Measurements from ENCODE around the gene MPND. TPM values are rescaled to one million over a fixed set of nuclear protein-coding genes. Genes with fewer than 3 reads are reported as not detected.

Gene MPND
- total RNA-seq, 1 experiment from 2014 or later: 7.2 TPM

DNA sequence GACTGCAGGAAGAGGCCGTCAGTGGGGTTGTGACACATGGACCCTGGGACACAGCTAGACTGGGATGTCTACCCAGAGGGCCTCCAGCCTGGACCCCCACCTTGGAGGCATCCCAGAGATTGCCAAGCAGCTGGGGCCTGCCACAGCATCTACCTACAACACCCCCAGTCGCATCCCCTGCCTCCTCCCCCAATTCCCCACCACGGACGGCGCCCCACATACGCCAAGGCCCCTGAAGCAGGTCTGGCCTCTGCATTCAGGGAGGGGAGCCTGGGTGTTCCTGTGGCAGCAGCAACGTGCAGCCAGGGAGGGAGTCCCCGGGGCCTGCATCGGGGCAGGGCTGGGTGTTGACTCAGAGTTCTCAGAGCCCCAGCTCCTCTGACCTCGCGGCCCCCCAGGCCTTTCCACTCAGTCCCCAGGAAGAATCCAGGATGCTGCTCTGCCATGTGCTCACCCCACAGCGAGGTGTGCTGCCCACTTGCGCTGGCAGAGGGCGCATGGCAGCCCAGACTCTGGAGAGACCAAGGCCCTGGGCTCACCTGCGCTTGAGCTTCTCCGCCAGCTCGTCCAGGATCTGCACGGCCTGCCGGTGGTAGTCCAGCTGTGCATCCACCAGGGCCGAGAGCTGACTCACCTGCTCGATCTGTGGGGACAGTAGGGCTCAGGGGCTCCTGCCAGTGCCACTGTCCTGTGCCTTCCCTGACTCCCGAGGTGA, 19.6 kb downstream of the MPND start:
- ChIA-PET POLR2A (interaction anchor here (1.0 to 1.2 kb wide), 2 partner anchors 13 to 20 kb away, joined by 4 read pairs; partner anchors contain the start of gene MPND), CTCF (interaction anchor here (1.6 to 2.9 kb wide), 2 partner anchors 10 to 12 kb away, joined by 7 to 12 read pairs; no protein-coding TSS in a partner anchor)
- Mint-ChIP-seq H3K36me3 (ENCODE audit: insufficient read depth, unreplicated experiment) (peaks cover 58% of the 10 kb centered on the region), H3K4me1 (ENCODE audit: insufficient read depth, unreplicated experiment) (no peaks in the 10 kb centered on the region), H3K4me3 (ENCODE audit: unreplicated experiment) (no peak overlapping the region), H3K9me3 (ENCODE audit: unreplicated experiment) (no peaks in the 10 kb centered on the region), H3K27ac (ENCODE audit: low read depth, unreplicated experiment) (no peak overlapping the region), H3K27me3 (ENCODE audit: insufficient read depth, unreplicated experiment) (no peaks in the 10 kb centered on the region)
- intact Hi-C loops (cut with micrococcal nuclease): no loop called here
- DNase-seq (ENCODE audit: unreplicated experiment): peak; percentile 27
- TF ChIP-seq, protein P1, sequence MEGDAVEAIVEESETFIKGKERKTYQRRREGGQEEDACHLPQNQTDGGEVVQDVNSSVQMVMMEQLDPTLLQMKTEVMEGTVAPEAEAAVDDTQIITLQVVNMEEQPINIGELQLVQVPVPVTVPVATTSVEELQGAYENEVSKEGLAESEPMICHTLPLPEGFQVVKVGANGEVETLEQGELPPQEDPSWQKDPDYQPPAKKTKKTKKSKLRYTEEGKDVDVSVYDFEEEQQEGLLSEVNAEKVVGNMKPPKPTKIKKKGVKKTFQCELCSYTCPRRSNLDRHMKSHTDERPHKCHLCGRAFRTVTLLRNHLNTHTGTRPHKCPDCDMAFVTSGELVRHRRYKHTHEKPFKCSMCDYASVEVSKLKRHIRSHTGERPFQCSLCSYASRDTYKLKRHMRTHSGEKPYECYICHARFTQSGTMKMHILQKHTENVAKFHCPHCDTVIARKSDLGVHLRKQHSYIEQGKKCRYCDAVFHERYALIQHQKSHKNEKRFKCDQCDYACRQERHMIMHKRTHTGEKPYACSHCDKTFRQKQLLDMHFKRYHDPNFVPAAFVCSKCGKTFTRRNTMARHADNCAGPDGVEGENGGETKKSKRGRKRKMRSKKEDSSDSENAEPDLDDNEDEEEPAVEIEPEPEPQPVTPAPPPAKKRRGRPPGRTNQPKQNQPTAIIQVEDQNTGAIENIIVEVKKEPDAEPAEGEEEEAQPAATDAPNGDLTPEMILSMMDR (IDR thresholded peaks at IDR 0.05; ENCODE audit: unreplicated experiment): peak; percentile 24
- no TSS peak for BruUV-seq (replicated peaks)

DNA sequence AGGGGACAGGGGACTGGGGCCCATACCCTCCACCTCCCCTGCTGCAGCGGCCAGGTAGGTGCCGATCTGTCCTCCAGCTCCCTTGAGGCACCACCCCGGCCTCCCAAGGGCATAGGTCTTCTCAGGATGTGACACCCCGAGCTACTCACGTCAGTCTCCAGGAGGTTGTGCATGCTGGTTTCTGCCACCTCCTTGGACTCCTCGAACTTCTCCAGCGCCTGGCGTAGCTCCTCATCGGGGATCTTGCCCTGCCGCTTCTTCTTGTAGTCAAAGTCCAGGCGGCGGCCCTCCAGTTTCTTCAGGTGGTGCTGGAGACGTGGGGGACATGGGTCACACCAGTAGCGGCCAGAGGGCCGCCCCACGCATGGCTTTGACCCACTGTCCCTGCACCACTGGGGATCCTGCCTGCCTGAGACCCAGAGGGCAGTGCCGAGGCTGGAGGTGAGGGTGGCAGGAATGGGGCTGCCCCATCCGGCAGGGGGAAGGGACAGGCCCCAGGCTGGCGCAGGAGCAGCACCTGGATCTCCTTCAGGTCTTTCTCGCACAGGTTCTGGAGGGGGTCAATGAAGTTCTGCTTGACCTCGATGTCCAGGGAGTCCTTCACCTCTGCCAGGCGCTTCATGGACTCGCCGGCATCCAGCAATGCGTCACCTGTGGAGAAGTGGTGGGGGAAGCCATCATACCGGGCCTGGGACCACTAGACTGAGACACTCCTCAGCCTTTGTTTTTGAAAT, 20.4 kb downstream of the MPND start:
- ChIA-PET POLR2A (interaction anchor here (1.2 kb wide), 1 partner anchor 21 kb away, joined by 4 read pairs; the partner anchor contains the start of gene MPND), CTCF (interaction anchor here (1.6 to 2.9 kb wide), 2 partner anchors 11 kb away, joined by 7 to 12 read pairs; no protein-coding TSS in a partner anchor)
- BruUV-seq (replicated peaks): no TSS peak
- Mint-ChIP-seq H3K4me1 (ENCODE audit: insufficient read depth, unreplicated experiment) (peaks cover 4% of the 10 kb centered on the region), H3K9me3 (ENCODE audit: unreplicated experiment) (no peaks in the 10 kb centered on the region), H3K36me3 (ENCODE audit: insufficient read depth, unreplicated experiment) (peaks cover 65% of the 10 kb centered on the region), H3K4me3 (ENCODE audit: unreplicated experiment) (no peak overlapping the region), H3K27ac (ENCODE audit: low read depth, unreplicated experiment) (no peak overlapping the region), H3K27me3 (ENCODE audit: insufficient read depth, unreplicated experiment) (no peaks in the 10 kb centered on the region)
- intact Hi-C loops (cut with micrococcal nuclease): no loop called here
- DNase-seq (ENCODE audit: unreplicated experiment): no peak
- TF ChIP-seq, protein P1 (IDR thresholded peaks at IDR 0.05; ENCODE audit: unreplicated experiment): no peak

DNA sequence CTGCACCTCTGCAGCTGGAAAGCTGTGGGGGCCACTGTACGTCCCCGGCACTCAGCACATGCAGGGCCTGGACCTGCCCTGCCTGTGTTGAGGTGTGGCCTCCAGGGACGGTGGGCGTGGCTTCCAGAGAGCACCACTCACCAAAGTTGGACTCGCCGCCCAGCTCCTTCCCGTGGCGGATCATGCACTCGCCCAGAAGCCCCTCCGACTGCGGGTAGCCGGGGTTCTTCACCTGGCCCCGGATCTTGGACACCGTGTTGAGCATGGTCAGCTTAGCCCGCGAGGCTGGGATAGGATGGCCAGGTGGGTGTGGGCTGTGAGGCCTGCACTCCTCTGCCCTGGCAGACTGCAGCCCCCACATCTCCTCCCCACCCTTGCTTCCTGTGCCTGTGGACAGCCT, 22.0 kb downstream of the MPND start:
- Mint-ChIP-seq H3K27ac (ENCODE audit: low read depth, unreplicated experiment) (no peak overlapping the region), H3K4me1 (ENCODE audit: insufficient read depth, unreplicated experiment) (peaks cover 11% of the 10 kb centered on the region), H3K4me3 (ENCODE audit: unreplicated experiment) (no peak overlapping the region), H3K27me3 (ENCODE audit: insufficient read depth, unreplicated experiment) (no peaks in the 10 kb centered on the region), H3K9me3 (ENCODE audit: unreplicated experiment) (no peaks in the 10 kb centered on the region), H3K36me3 (ENCODE audit: insufficient read depth, unreplicated experiment) (peaks cover 63% of the 10 kb centered on the region)
- CTCF ChIA-PET: interaction anchor here (0.6 to 2.9 kb wide), 3 partner anchors 13 to 100 kb away, joined by 4 to 23 read pairs (median 7); partner anchors contain the start of gene CHAF1A
- DNase-seq (ENCODE audit: unreplicated experiment): no peak
- POLR2A ChIA-PET: interaction anchor here (1.2 to 2.5 kb wide), 2 partner anchors 23 to 36 kb away, joined by 3 to 8 read pairs; no protein-coding TSS in a partner anchor
- intact Hi-C loops (cut with micrococcal nuclease): no loop called here
- no TSS peak for BruUV-seq (replicated peaks)
- TF ChIP-seq, protein P1 (IDR thresholded peaks at IDR 0.05; ENCODE audit: unreplicated experiment): no peak
